Thoracic aorta (tissue), 2 donors: ENCODE data around the gene CXCL17. TPM values are rescaled to one million over a fixed set of nuclear protein-coding genes. Genes with fewer than 3 reads are reported as not detected.

Source experiments
- ATAC-seq: fragments of 150-250 bp; one replicate; pipeline ENCODE4 v1.8.0; 2017; ENCODE audit warnings: low read depth; ENCODE audit not compliant: insufficient number of reproducible peaks, low FRiP score
- DNase-seq: peaks from one replicate; pipeline ENCODE4 v3.0.0-alpha.2; 2020; ENCODE audit warnings: low spot score
- H3K27ac ChIP-seq, 2 donors: fragments of 200-600 bp; sonication (generic); 1 replicate in 1 of 2; 2 replicates in 1 of 2; pipeline ENCODE4 v1.5.1; 2016; ENCODE audit warnings: mild to moderate bottlenecking in 2 of 2, moderate library complexity in 2 of 2
- H3K27me3 ChIP-seq: fragments of 200-600 bp; sonication (generic); replicated peaks from 2 replicates; pipeline ENCODE4 v1.6.0; 2016; ENCODE audit warnings: mild to moderate bottlenecking; ENCODE audit not compliant: insufficient read depth
- H3K36me3 ChIP-seq: fragments of 200-600 bp; sonication (generic); one replicate; pipeline ENCODE4 v1.5.1; 2016
- H3K4me1 ChIP-seq, 2 donors: fragments of 200-600 bp; sonication (generic); 1 replicate in 1 of 2; 2 replicates in 1 of 2; pipeline versions ENCODE4 v1.5.1 to v1.6.0; 2016; ENCODE audit warnings: low read depth in 2 of 2, mild to moderate bottlenecking in 1 of 2; ENCODE audit not compliant: control insufficient read depth in 1 of 2
- H3K4me3 ChIP-seq: fragments of 200-600 bp; sonication (generic); 2 replicates; pipeline ENCODE4 v1.5.1; 2016; ENCODE audit warnings: mild to moderate bottlenecking
- H3K9me3 ChIP-seq: fragments of 200-600 bp; sonication (generic); 2 replicates; pipeline ENCODE4 v1.5.1; 2016
- CTCF ChIP-seq: fragments of 200-600 bp; sonication (generic); IDR thresholded peaks from one replicate; pipeline ENCODE4 v1.5.1; 2019; ENCODE audit warnings: antibody characterized with exemption
- total RNA-seq, 2 donors: library from RNA; depleted of rRNA; stranded (reverse); fragments of >200 nt; gene quantifications; one replicate each; pipeline versions ENCODE4 v1.1.0 to v1.2.3, GENCODE V29; 2016

The CXCL17 gene
- total RNA-seq, 2 donors from 2014 or later = 1.6 TPM; not detected in 1

GRCh38 chr19:42469311-42470235 is 26.8 kb upstream of the CXCL17 start:
- ATAC-seq (no peak), DNase-seq (no peak)
- Histone ChIP-seq H3K27me3 (no peaks in the 10 kb centered on the region), H3K4me1 (no peaks in the 10 kb centered on the region), H3K36me3 (no peaks in the 10 kb centered on the region), H3K9me3 (no peaks in the 10 kb centered on the region), H3K4me3 (no peak overlapping the region), H3K27ac (no peak overlapping the region)
- no peak for TF ChIP-seq CTCF

GRCh38 chr19:42468273-42468796 is 25.6 kb upstream of the CXCL17 start:
- H3K4me3 ChIP-seq = no peak overlapping the region
- no peak for TF ChIP-seq CTCF
- DNase-seq (no peak), ATAC-seq (no peak)
- H3K4me1 ChIP-seq = no peaks in the 10 kb centered on the region
- H3K36me3 ChIP-seq = no peaks in the 10 kb centered on the region
- H3K27me3 ChIP-seq = no peaks in the 10 kb centered on the region
- no peaks in the 10 kb centered on the region for H3K9me3 ChIP-seq
- no peak overlapping the region for H3K27ac ChIP-seq

DNA sequence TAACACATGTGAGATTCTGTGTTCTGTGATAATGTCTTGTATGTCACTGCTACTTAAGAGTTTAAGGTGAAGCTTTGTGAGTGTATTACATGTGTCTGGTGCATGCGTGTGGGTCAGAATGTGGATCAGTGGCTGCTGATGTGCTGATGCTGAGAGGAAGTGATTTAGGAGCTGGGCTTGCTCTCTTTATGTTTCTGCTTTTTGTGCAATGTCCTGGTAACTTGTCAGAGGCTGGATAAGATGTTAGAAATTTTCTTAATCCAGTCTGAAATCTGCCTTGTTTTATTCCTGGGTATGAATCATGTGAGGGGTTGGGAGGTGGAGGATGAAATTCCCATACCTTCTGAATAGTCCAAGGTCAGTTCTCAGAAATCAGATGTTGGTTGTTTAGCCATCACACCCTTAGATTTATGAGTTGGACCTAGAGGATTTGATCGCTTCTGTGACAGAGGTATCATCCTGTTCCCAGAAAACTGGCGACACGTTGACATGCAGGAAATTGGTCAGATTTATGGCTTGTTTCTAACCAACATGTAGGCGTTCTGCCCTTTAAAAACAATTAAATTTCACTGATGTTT is 24.5 kb upstream of the CXCL17 start:
- TF ChIP-seq CTCF = no peak
- H3K27ac ChIP-seq = no peak overlapping the region
- ATAC-seq = no peak
- DNase-seq = no peak
- H3K4me1 ChIP-seq = no peaks in the 10 kb centered on the region
- H3K9me3 ChIP-seq = no peaks in the 10 kb centered on the region
- no peak overlapping the region for H3K4me3 ChIP-seq
- no peaks in the 10 kb centered on the region for H3K36me3 ChIP-seq
- no peaks in the 10 kb centered on the region for H3K27me3 ChIP-seq

GRCh38 chr19:42466521-42467182 is 23.9 kb upstream of the CXCL17 start:
- Histone ChIP-seq H3K4me1 (no peaks in the 10 kb centered on the region), H3K9me3 (no peaks in the 10 kb centered on the region), H3K36me3 (no peaks in the 10 kb centered on the region), H3K27ac (no peak overlapping the region), H3K27me3 (no peaks in the 10 kb centered on the region), H3K4me3 (no peak overlapping the region)
- ATAC-seq (no peak), DNase-seq (no peak)
- no peak for TF ChIP-seq CTCF

DNA sequence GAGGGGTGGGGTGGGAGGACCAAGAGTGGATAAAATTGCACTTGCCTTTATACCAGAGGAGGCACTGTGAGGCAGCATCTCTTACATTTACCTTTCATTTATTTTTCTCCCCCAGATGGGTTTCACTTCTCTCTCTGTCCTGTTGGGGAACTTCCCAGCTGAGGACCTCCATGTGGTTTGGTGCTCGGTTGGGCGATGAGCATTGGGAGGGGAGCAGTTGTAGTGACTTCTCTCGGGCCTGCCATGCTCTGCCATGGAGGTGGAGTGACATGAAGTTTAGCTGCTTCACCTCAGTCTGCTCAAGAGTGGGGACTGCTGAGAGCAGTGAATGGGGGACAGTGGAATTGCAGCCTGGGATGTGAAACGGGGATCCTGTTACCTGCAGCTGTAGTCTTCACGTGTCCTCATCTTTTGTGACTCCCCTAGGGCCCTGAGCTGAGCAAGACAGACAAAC is 23.1 kb upstream of the CXCL17 start:
- ATAC-seq (no peak), DNase-seq (no peak)
- Histone ChIP-seq H3K27me3 (no peaks in the 10 kb centered on the region), H3K36me3 (no peaks in the 10 kb centered on the region), H3K4me3 (no peak overlapping the region), H3K9me3 (no peaks in the 10 kb centered on the region), H3K27ac (no peak overlapping the region), H3K4me1 (no peaks in the 10 kb centered on the region)
- no peak for TF ChIP-seq CTCF
